Measurements from ENCODE around the gene RHBDD3. TPM values are rescaled to one million over a fixed set of nuclear protein-coding genes. Genes with fewer than 3 reads are reported as not detected.
A peak's percentile ranks its signal among the peaks of the same experiment; 100 is the strongest.

Gene RHBDD3
- total RNA-seq, 2 donors from 2014 or later, result 23.9 to 36.7 TPM

DNA sequence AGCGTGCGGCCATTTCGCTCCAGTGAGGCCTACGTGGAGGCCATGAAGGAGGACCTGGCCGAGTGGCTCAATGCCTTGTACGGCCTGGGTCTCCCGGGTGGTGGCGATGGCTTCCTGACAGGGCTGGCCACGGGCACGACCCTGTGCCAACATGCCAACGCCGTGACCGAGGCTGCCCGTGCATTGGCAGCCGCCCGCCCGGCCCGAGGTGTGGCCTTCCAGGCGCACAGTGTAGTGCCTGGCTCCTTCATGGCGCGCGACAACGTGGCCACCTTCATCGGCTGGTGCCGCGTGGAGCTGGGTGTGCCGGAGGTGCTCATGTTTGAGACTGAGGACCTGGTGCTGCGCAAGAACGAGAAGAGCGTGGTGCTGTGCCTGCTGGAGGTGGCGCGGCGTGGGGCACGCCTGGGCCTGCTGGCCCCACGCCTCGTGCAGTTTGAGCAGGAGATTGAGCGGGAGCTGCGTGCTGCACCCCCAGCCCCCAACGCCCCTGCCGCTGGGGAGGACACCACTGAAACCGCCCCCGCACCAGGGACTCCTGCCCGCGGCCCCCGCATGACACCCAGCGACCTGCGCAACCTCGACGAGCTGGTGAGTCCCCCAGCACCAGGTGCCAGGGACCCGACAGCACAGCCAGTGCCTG is 40.5 kb upstream of the RHBDD3 start:
- no peak for ATAC-seq (ENCODE audit: insufficient number of reproducible peaks, low FRiP score, low read depth)
- H3K4me3 ChIP-seq, result peak overlapping the region; percentile 98

GRCh38 chr22:29307596-29308147 is 39.9 kb upstream of the RHBDD3 start:
- H3K4me3 ChIP-seq, result peak overlapping the region; percentile 98
- ATAC-seq (ENCODE audit: insufficient number of reproducible peaks, low FRiP score, low read depth) (no peak), DNase-seq (ENCODE audit: low spot score) (no peak)
- peaks cover 42 to 56% of the 10 kb centered on the region in 2 donors for H3K4me1 ChIP-seq (ENCODE audit: control insufficient read depth in 1 of 2, low read depth in 2 of 2)
- H3K36me3 ChIP-seq, result no peaks in the 10 kb centered on the region
- no peaks in the 10 kb centered on the region for H3K27me3 ChIP-seq (replicated peaks; ENCODE audit: insufficient read depth)
- H3K9me3 ChIP-seq, result no peaks in the 10 kb centered on the region
- peak overlapping the region; percentile 70 to 86 for H3K27ac ChIP-seq
- TF ChIP-seq CTCF (IDR thresholded peaks at IDR 0.05), result no peak

More for the DNA sequence above, 40.5 kb upstream of the RHBDD3 start:
- Histone ChIP-seq H3K9me3 (no peaks in the 10 kb centered on the region), H3K27me3 (replicated peaks; ENCODE audit: insufficient read depth) (no peaks in the 10 kb centered on the region), H3K36me3 (no peaks in the 10 kb centered on the region), H3K27ac (peak overlapping the region; percentile 70 to 86), H3K4me1 (ENCODE audit: control insufficient read depth in 1 of 2, low read depth in 2 of 2) (peaks cover 44 to 56% of the 10 kb centered on the region in 2 donors)
- no peak for DNase-seq (ENCODE audit: low spot score)
- no peak for TF ChIP-seq CTCF (IDR thresholded peaks at IDR 0.05)

GRCh38 chr22:29306835-29307595 is 39.2 kb upstream of the RHBDD3 start:
- H3K27me3 ChIP-seq (replicated peaks; ENCODE audit: insufficient read depth), result no peaks in the 10 kb centered on the region
- DNase-seq (ENCODE audit: low spot score) (no peak), ATAC-seq (ENCODE audit: insufficient number of reproducible peaks, low FRiP score, low read depth) (peak; percentile 20)
- no peak for TF ChIP-seq CTCF (IDR thresholded peaks at IDR 0.05)
- H3K4me1 ChIP-seq (ENCODE audit: control insufficient read depth in 1 of 2, low read depth in 2 of 2), result peaks cover 42 to 61% of the 10 kb centered on the region in 2 donors
- no peaks in the 10 kb centered on the region for H3K9me3 ChIP-seq
- H3K27ac ChIP-seq, result peak overlapping the region; percentile 70 to 86
- H3K36me3 ChIP-seq, result no peaks in the 10 kb centered on the region
- peak overlapping the region; percentile 98 for H3K4me3 ChIP-seq

- H3K36me3 ChIP-seq, result no peaks in the 10 kb centered on the region
- peaks cover 35 to 56% of the 10 kb centered on the region in 2 donors for H3K4me1 ChIP-seq (ENCODE audit: control insufficient read depth in 1 of 2, low read depth in 2 of 2)
- no peak for ATAC-seq (ENCODE audit: insufficient number of reproducible peaks, low FRiP score, low read depth)
- TF ChIP-seq CTCF (IDR thresholded peaks at IDR 0.05), result peak; percentile 65
- H3K27me3 ChIP-seq (replicated peaks; ENCODE audit: insufficient read depth), result no peaks in the 10 kb centered on the region
- H3K4me3 ChIP-seq, result peak within 1 kb of the TSS; percentile 98
- no peak for DNase-seq (ENCODE audit: low spot score)
- H3K27ac ChIP-seq, result peak within 1 kb of the TSS; percentile 70 to 86
- H3K9me3 ChIP-seq, result no peaks in the 10 kb centered on the region
Measured at GRCh38 chr22:29306175-29306834, 38.5 kb upstream of the RHBDD3 start, which contains the start of gene GAS2L1. TSS of gene GAS2L1 (plus strand) at chr22:29306650. CDS start at chr22:29308106, 1,456 bp downstream.

DNA sequence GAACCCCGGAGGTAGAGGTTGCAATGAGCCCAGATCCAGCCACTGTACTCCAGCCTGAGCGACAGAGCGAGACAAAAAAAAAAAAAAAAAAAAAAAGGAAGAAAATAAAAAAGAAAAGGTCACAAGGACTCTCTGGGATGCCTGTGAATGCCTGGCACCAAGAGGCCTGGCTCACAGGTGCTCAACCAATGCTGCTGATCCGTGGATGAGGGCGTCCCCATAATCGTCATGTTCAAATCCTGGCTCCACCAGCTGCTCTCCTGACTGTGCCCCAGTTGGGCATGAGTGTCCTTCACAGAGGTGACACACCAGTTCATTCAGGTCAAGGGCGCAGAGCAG is 38.0 kb upstream of the RHBDD3 start:
- Histone ChIP-seq H3K4me3 (peak overlapping the region; percentile 98), H3K27me3 (replicated peaks; ENCODE audit: insufficient read depth) (no peaks in the 10 kb centered on the region), H3K36me3 (peaks cover 2% of the 10 kb centered on the region), H3K9me3 (no peaks in the 10 kb centered on the region), H3K27ac (peak overlapping the region in 1 of 2 donors; percentile 86), H3K4me1 (ENCODE audit: control insufficient read depth in 1 of 2, low read depth in 2 of 2) (peaks cover 33 to 51% of the 10 kb centered on the region in 2 donors)
- ATAC-seq (ENCODE audit: insufficient number of reproducible peaks, low FRiP score, low read depth) (no peak), DNase-seq (ENCODE audit: low spot score) (no peak)
- TF ChIP-seq CTCF (IDR thresholded peaks at IDR 0.05), result no peak

Measured in thoracic aorta (tissue), 2 donors.